HG03469 (cell line): Measurements from ENCODE around the gene ST3GAL4.
"Not testable (repeated sequence)": the region's sequence is repeated elsewhere in the genome, so short reads cannot be mapped to it uniquely, and the experiment has no call there.

Experiments used
- ATAC-seq: cut with Tn5 transposase; IDR thresholded peaks from one replicate; pipeline ENCODE4 v1.9.1; 2021; ENCODE audit warnings: mild to moderate bottlenecking, moderate library complexity, moderate number of reproducible peaks; ENCODE audit not compliant: unreplicated experiment

The ST3GAL4 gene

GRCh38 chr11:126355324-126355925 is at the start of gene ST3GAL4:
TSS of gene ST3GAL4 (plus strand) at chr11:126355686. CDS start at chr11:126406156, 50,470 bp downstream.
- ATAC-seq = peak; percentile 56

- ATAC-seq = peak; percentile 63
Observed at GRCh38 chr11:126305699-126306098, 49.8 kb upstream of the ST3GAL4 start.

GRCh38 chr11:126307706-126308105 is 47.8 kb upstream of the ST3GAL4 start:
- ATAC-seq = no peak

GRCh38 chr11:126308271-126308671 is 47.2 kb upstream of the ST3GAL4 start:
- ATAC-seq = no peak

GRCh38 chr11:126308771-126309170 is 46.7 kb upstream of the ST3GAL4 start:
- ATAC-seq = not testable (repeated sequence)

GRCh38 chr11:126310200-126310991 is 45.1 kb upstream of the ST3GAL4 start:
- ATAC-seq = no peak

GRCh38 chr11:126310992-126311310 is 44.5 kb upstream of the ST3GAL4 start:
- ATAC-seq = no peak

GRCh38 chr11:126311401-126312291 is 43.8 kb upstream of the ST3GAL4 start:
- ATAC-seq = peak; percentile 40

GRCh38 chr11:126312961-126313360 is 42.5 kb upstream of the ST3GAL4 start:
- no peak for ATAC-seq

GRCh38 chr11:126313826-126314225 is 41.7 kb upstream of the ST3GAL4 start:
- ATAC-seq = no peak

GRCh38 chr11:126317432-126317755 is 38.1 kb upstream of the ST3GAL4 start:
- no peak for ATAC-seq

- no peak for ATAC-seq
Observed at GRCh38 chr11:126317756-126318573, 37.5 kb upstream of the ST3GAL4 start.

GRCh38 chr11:126318574-126319373 is 36.7 kb upstream of the ST3GAL4 start:
- peak; percentile 94 for ATAC-seq

GRCh38 chr11:126319374-126319740 is 36.1 kb upstream of the ST3GAL4 start:
- no peak for ATAC-seq

GRCh38 chr11:126322996-126323395 is 32.5 kb upstream of the ST3GAL4 start:
- no peak for ATAC-seq

- no peak for ATAC-seq
Observed at GRCh38 chr11:126327281-126328000, 28.0 kb upstream of the ST3GAL4 start.

GRCh38 chr11:126328001-126328390 is 27.5 kb upstream of the ST3GAL4 start:
- ATAC-seq = no peak

GRCh38 chr11:126328444-126328843 is 27.0 kb upstream of the ST3GAL4 start:
- ATAC-seq = no peak

GRCh38 chr11:126328938-126329643 is 26.4 kb upstream of the ST3GAL4 start:
- no peak for ATAC-seq
